Measurements from ENCODE around the gene CFAP161. TPM values are rescaled to one million over a fixed set of nuclear protein-coding genes. Genes with fewer than 3 reads are reported as not detected.

CFAP161 gene
- polyA plus RNA-seq, 1 of the 3 experiments (the other 2 are of a cell fraction), result 0.03 TPM

DNA sequence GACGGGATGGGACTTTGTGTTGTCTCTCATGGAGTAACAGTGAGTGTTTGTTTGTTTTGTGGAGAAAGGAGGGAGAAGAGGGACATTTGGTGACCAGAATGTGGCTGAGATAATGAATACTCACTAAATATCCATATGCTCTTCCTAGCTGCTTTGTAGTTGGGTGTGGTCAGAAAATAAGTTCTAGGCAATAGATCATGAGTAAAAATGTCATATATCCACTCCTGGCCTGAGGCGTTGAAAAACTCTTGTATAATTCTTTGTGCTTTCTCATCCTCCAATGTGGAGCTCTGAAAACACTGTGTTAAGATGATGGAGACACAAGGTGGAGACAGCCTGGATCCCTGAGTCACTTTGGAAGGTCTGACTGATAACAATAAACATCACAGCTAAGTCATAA is 34.6 kb downstream of the CFAP161 start:
- TF ChIP-seq, protein P1, sequence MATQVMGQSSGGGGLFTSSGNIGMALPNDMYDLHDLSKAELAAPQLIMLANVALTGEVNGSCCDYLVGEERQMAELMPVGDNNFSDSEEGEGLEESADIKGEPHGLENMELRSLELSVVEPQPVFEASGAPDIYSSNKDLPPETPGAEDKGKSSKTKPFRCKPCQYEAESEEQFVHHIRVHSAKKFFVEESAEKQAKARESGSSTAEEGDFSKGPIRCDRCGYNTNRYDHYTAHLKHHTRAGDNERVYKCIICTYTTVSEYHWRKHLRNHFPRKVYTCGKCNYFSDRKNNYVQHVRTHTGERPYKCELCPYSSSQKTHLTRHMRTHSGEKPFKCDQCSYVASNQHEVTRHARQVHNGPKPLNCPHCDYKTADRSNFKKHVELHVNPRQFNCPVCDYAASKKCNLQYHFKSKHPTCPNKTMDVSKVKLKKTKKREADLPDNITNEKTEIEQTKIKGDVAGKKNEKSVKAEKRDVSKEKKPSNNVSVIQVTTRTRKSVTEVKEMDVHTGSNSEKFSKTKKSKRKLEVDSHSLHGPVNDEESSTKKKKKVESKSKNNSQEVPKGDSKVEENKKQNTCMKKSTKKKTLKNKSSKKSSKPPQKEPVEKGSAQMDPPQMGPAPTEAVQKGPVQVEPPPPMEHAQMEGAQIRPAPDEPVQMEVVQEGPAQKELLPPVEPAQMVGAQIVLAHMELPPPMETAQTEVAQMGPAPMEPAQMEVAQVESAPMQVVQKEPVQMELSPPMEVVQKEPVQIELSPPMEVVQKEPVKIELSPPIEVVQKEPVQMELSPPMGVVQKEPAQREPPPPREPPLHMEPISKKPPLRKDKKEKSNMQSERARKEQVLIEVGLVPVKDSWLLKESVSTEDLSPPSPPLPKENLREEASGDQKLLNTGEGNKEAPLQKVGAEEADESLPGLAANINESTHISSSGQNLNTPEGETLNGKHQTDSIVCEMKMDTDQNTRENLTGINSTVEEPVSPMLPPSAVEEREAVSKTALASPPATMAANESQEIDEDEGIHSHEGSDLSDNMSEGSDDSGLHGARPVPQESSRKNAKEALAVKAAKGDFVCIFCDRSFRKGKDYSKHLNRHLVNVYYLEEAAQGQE (IDR thresholded peaks at IDR 0.05; ENCODE audit: low read depth, low read length), result no peak
- Histone ChIP-seq H3K4me1 (ENCODE audit: control insufficient read depth in 1 of 2, insufficient read depth in 2 of 2, low read depth in 1 of 2, low read length in 1 of 2) (no peaks in the 10 kb centered on the region), H3K4me3 (ENCODE audit: low read depth in 2 of 2, low read length in 1 of 2) (no peak overlapping the region), H3K9ac (no peak overlapping the region), H4K20me1 (ENCODE audit: insufficient read depth) (no peaks in the 10 kb centered on the region), H2AFZ (ENCODE audit: low read depth) (no peak overlapping the region), H3F3A (replicated peaks; ENCODE audit: insufficient read depth) (no peaks in the 10 kb centered on the region), H3K27me3 (ENCODE audit: insufficient read depth) (no peaks in the 10 kb centered on the region), H3K4me2 (no peak overlapping the region), H3K79me2 (ENCODE audit: insufficient read depth) (no peaks in the 10 kb centered on the region), H3K9me3 (no peaks in the 10 kb centered on the region), H3K27ac (ENCODE audit: low read depth in 2 of 2, low read length in 1 of 2) (no peak overlapping the region), H3K9me2 (no peaks in the 10 kb centered on the region), H3K36me3 (replicated peaks in 1 of 2; ENCODE audit: control insufficient read depth in 1 of 2, insufficient read depth in 2 of 2, low read length in 1 of 2) (no peaks in the 10 kb centered on the region)
- CTCF ChIA-PET, result interaction anchor here (0.8 to 2.8 kb wide), 4 partner anchors 8 to 97 kb away, joined by 3 to 15 read pairs (median 4); no protein-coding TSS in a partner anchor
- 18% methylated on average over 2 of the region's 2 CpGs for whole genome bisulfite sequencing (ENCODE audit: low lambda C conversion rate)
- DNase-seq, result no peak
- POLR2A ChIA-PET, result no interaction called here

DNA sequence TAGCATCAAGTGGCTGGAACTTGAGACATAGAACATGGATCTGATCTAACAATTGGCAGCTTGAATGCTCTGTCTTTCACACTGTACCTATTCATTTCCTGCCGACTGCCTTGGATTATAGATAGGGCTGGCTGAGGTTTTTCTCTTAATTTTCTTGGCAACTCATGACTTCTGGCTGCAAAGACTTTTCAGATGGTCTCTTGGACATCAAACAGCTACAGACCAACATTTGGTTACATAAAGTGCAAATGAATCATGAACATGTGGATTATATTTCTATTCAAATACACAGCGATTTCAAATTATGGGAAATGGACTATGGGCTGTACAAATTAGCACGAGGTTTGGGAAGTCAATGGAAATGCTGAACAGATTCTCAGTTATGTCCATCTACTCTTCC is 36.4 kb downstream of the CFAP161 start:
- 8% methylated on average over 3 of the region's 3 CpGs for WGBS (ENCODE audit: low lambda C conversion rate)
- CTCF ChIA-PET, result interaction anchor here (0.8 to 2.9 kb wide), 3 partner anchors 9 to 96 kb away, joined by 3 to 11 read pairs (median 4); no protein-coding TSS in a partner anchor

DNA sequence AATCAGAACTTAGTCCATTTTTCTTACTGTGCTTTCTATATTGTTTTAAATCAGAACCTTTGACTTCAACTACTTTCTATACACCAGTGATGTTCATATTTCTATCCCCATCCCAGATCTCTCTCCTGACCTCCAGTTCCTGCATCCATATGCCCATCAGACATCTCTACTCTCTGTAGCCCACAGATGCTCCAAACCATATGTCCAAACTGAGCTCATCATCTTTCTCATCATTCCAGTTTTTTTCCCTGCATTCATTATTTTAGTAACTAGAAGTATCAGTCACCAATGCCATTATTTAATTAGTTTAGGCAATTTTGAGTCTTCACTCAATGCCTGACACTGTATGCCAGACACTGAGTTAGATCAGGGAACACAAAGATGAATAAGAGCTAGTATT is 37.2 kb downstream of the CFAP161 start:
- Histone ChIP-seq H4K20me1 (ENCODE audit: insufficient read depth) (no peaks in the 10 kb centered on the region), H3F3A (replicated peaks; ENCODE audit: insufficient read depth) (no peaks in the 10 kb centered on the region), H3K4me3 (ENCODE audit: low read depth in 2 of 2, low read length in 1 of 2) (no peak overlapping the region), H2AFZ (ENCODE audit: low read depth) (no peak overlapping the region), H3K27me3 (ENCODE audit: insufficient read depth) (no peaks in the 10 kb centered on the region), H3K27ac (ENCODE audit: low read depth in 2 of 2, low read length in 1 of 2) (no peak overlapping the region), H3K9me3 (no peaks in the 10 kb centered on the region), H3K4me2 (no peak overlapping the region), H3K36me3 (replicated peaks in 1 of 2; ENCODE audit: control insufficient read depth in 1 of 2, insufficient read depth in 2 of 2, low read length in 1 of 2) (no peaks in the 10 kb centered on the region), H3K79me2 (ENCODE audit: insufficient read depth) (no peaks in the 10 kb centered on the region), H3K9ac (no peak overlapping the region), H3K4me1 (ENCODE audit: control insufficient read depth in 1 of 2, insufficient read depth in 2 of 2, low read depth in 1 of 2, low read length in 1 of 2) (no peaks in the 10 kb centered on the region), H3K9me2 (no peaks in the 10 kb centered on the region)
- ChIA-PET CTCF (interaction anchor here (0.9 to 2.9 kb wide), 3 partner anchors 10 to 239 kb away, joined by 3 to 11 read pairs (median 4); no protein-coding TSS in a partner anchor), POLR2A (no interaction called here)
- TF ChIP-seq, protein P2, sequence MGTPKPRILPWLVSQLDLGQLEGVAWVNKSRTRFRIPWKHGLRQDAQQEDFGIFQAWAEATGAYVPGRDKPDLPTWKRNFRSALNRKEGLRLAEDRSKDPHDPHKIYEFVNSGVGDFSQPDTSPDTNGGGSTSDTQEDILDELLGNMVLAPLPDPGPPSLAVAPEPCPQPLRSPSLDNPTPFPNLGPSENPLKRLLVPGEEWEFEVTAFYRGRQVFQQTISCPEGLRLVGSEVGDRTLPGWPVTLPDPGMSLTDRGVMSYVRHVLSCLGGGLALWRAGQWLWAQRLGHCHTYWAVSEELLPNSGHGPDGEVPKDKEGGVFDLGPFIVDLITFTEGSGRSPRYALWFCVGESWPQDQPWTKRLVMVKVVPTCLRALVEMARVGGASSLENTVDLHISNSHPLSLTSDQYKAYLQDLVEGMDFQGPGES (IDR thresholded peaks at IDR 0.05; ENCODE audit: low read depth, low read length), result no peak
- TF ChIP-seq EZH2phosphoT487 (IDR thresholded peaks at IDR 0.05; ENCODE audit: borderline replicate concordance, low read depth), result no peak
- TF ChIP-seq, protein P3, sequence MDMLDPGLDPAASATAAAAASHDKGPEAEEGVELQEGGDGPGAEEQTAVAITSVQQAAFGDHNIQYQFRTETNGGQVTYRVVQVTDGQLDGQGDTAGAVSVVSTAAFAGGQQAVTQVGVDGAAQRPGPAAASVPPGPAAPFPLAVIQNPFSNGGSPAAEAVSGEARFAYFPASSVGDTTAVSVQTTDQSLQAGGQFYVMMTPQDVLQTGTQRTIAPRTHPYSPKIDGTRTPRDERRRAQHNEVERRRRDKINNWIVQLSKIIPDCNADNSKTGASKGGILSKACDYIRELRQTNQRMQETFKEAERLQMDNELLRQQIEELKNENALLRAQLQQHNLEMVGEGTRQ (IDR thresholded peaks at IDR 0.05; ENCODE audit: borderline replicate concordance, low read depth, low read length), result no peak
- TF ChIP-seq RCOR1 (IDR thresholded peaks at IDR 0.05; ENCODE audit: low read length), result no peak
- TF ChIP-seq EP300 (IDR thresholded peaks at IDR 0.05; ENCODE audit: borderline replicate concordance in 1 of 2, low read depth in 1 of 2, low read length in 1 of 2), result no peak
- TF ChIP-seq NRF1 (IDR thresholded peaks at IDR 0.05; ENCODE audit: low read depth, low read length), result no peak
- no peak for TF ChIP-seq TAF1 (IDR thresholded peaks at IDR 0.05; ENCODE audit: borderline replicate concordance, low read depth, low read length)
- TF ChIP-seq TCF12 (IDR thresholded peaks at IDR 0.05), result no peak
- no peak for TF ChIP-seq GABPA (IDR thresholded peaks at IDR 0.05; ENCODE audit: low read depth)
- no peak for TF ChIP-seq RFX5 (IDR thresholded peaks at IDR 0.05; ENCODE audit: low read length)
- TF ChIP-seq POLR2AphosphoS5 (IDR thresholded peaks at IDR 0.05; ENCODE audit: low read depth, low read length), result no peak
- TF ChIP-seq MEF2A (IDR thresholded peaks at IDR 0.05; ENCODE audit: borderline replicate concordance, low read depth), result no peak
- no peak for DNase-seq

More for the DNA sequence above, 36.4 kb downstream of the CFAP161 start:
- no peak overlapping the region for H2AFZ ChIP-seq (ENCODE audit: low read depth)
- H3F3A ChIP-seq (replicated peaks; ENCODE audit: insufficient read depth), result no peaks in the 10 kb centered on the region
- H3K4me3 ChIP-seq (ENCODE audit: low read depth in 2 of 2, low read length in 1 of 2), result no peak overlapping the region
- H3K27me3 ChIP-seq (ENCODE audit: insufficient read depth), result no peaks in the 10 kb centered on the region
- H3K9me3 ChIP-seq, result no peaks in the 10 kb centered on the region
- H3K9me2 ChIP-seq, result no peaks in the 10 kb centered on the region
- no peaks in the 10 kb centered on the region for H3K36me3 ChIP-seq (replicated peaks in 1 of 2; ENCODE audit: control insufficient read depth in 1 of 2, insufficient read depth in 2 of 2, low read length in 1 of 2)
- no peak for TF ChIP-seq ELF1 (IDR thresholded peaks at IDR 0.05)
- no peak overlapping the region for H3K4me2 ChIP-seq
- no peak for DNase-seq
- H3K4me1 ChIP-seq (ENCODE audit: control insufficient read depth in 1 of 2, insufficient read depth in 2 of 2, low read depth in 1 of 2, low read length in 1 of 2), result no peaks in the 10 kb centered on the region
- no peak overlapping the region for H3K9ac ChIP-seq
- no peak overlapping the region for H3K27ac ChIP-seq (ENCODE audit: low read depth in 2 of 2, low read length in 1 of 2)
- no peaks in the 10 kb centered on the region for H3K79me2 ChIP-seq (ENCODE audit: insufficient read depth)
- POLR2A ChIA-PET, result no interaction called here
- H4K20me1 ChIP-seq (ENCODE audit: insufficient read depth), result no peaks in the 10 kb centered on the region

Measured in SK-N-SH (cell line).